NCI-H2196 (cell line): ENCODE measurements around the gene ADORA3.
A peak's percentile ranks its signal among the peaks of the same experiment; 100 is the strongest.

Source experiments
- DNase-seq: peaks from one replicate; lab custom pipeline; 2025; ENCODE audit not compliant: unreplicated experiment; lab: John Stamatoyannopoulos, UW

ADORA3 gene

GRCh38 chr1:111509997-111510375, 6.6 kb upstream of the ADORA3 start:
- no peak for DNase-seq

GRCh38 chr1:111507411-111508201, 4.2 kb upstream of the ADORA3 start:
- no peak for DNase-seq

- DNase-seq = no peak
These were observed 3.1 kb upstream of the ADORA3 start for GRCh38 chr1:111506561-111506960.

DNA sequence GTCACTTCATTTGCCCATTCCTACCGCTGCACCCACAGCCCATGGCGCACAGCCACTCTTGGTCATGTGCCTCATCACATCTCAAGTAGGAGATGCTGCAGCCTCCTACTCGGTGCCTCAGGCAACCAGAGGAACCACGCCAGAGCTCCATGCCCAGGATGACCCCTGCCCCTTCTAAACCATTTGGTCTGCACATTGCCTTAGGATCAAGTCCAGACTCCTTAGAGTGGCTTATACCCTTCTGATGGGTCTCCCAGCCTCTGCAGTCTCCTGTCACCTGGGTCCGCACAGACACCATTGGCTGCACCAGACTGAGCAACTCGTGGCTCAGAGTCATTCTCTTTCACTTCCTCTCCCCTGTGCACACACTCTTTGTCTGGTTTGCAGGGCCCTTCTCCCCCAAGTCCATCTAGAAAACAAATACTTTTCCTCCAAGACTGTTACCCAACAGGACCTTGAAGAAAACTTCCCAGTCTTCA, 2.2 kb upstream of the ADORA3 start:
- no peak for DNase-seq

DNA sequence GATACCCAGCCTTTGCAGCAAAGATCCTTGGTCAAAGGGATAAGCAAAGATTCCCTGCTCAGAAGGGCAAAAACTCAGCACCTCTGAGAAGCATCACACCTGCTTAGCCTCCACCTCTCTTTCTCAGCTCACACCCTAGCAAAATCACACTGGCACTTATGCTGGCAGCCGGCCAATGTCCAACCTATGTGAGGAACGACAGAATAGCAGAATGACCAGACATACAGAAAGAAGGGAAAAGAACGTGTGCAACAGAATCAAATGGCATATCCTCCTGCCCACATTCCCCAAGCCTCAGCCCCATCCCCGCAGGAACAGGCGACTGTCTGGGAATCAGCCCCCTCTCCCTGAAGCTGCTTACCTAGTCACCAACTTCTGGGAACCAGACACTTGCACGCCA, 664 bp upstream of the ADORA3 start:
- DNase-seq = no peak

- no peak for DNase-seq
These were observed 1.8 kb downstream of the ADORA3 start for GRCh38 chr1:111501645-111502044.

DNA sequence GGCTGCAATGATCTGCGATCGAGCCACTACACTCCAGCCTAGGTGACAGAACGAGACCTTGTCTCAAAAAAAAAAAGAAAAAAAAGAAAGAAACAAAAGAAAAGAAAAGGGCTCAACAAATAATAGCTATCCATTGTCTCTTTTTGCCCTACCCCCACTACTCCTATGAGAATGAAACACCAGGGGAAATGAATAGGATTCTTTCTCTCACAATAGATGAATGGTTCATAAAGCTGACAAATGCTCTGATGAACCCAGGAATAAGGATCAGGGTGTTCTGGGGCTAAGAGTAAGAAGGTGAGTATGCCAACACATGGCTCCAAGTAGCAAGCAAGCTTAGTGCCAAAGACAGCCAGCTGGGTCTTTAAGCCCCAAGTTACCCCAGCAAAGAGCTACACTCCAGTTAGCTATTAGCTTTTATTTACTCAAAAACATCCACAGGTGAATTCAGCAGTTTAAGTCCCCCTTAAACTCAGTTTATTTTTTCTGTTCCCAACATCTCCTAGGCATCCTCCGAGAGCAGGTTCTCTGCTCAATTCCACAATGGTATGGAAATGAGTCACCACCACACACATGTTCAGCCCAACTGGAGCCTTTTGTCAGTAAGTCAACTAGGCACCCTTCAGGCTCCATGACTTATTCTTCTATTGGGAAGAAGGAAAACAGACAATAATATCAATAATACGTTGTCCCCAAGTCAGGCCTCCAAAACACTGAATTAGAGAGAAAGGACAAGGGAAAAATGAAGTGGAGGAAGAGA, 4.2 kb downstream of the ADORA3 start:
- DNase-seq = no peak

DNA sequence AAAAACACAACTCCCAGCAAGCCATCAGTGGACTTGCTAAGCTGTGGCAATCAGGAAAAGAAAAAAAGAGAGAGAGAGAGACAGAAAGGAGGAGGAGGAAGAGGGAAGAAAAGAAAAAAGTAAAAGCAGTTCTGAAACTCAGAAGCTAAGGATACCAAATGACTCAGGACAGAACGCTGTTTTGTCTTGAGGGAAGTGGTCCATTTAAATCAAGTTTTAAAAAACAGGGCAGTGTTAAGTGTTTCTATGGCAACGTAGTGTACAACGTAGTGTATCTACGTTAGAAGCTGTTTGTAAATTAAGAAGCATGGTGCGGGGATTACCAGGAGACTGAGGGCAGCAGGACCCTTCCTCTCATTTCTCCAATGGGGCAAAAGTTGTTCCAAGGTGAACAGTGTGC, 5.8 kb downstream of the ADORA3 start:
- no peak for DNase-seq

GRCh38 chr1:111496398-111496797, 7.0 kb downstream of the ADORA3 start:
- DNase-seq = no peak

- DNase-seq = no peak
These were observed 12.4 kb downstream of the ADORA3 start for GRCh38 chr1:111491070-111491469.

- DNase-seq = no peak
These were observed 13.2 kb downstream of the ADORA3 start for GRCh38 chr1:111490220-111490619.

DNA sequence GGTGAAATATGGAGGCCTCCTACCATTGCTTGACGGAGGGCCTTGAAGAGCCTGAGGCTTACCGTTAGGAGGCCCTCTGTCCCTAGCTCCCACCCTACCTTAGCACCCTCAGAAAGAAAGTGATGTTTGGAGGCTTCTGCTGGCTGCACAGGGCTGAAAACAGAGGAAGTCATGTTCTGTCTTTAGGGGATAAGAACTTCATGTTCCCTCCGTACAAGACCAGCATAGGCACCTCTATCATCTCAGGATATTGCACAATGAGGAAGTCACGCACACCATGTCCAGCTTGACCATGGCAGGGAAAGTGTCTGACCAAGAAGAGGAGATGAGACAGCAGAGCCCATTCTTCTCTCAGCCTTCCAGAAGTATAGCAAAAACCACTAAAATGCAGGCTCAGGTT, 13.8 kb downstream of the ADORA3 start:
- DNase-seq = no peak

DNA sequence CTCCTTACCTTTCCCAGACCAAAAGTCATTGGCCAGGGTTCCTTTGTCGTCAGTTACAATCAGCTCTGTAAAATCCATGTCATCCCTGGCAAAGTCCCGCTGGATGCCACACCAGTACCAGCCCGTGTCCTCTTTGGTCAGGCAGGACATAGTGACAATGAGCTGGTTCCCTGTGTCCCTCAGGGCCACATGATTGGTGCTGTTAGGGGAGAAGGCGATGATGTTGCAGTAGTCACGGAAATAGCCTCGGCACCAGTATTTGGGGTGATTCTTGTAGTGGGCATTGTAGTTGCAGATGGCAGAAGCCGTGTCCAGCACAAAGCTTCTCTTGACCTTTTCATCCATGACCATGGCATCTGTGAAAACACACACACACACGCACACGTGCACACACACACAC, 14.8 kb downstream of the ADORA3 start:
- DNase-seq = no peak

- no peak for DNase-seq
These were observed 16.3 kb downstream of the ADORA3 start for GRCh38 chr1:111487133-111487532.

- no peak for DNase-seq
These were observed 17.0 kb downstream of the ADORA3 start for GRCh38 chr1:111486431-111486830.

- DNase-seq = no peak
These were observed 18.9 kb downstream of the ADORA3 start for GRCh38 chr1:111484391-111485026.

DNA sequence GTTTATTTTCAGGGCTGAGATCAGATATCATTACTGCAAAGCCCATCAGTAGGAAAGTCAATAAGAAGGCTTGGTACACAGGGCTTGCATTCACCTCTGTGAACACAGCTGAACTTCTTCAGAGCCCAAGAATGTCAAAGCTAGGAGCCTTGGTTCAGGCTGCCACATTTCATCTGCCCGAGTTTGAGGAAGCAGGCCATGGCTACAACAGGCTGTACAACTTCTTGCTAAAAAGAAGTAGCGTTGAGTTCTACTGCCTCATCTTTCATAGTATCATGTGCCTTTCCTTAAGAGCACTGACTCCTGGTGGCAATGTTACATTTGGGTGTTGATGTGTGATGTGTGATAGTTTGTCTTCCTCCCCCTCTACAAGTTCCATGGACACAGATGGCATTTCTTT, 19.6 kb downstream of the ADORA3 start:
- DNase-seq = no peak

DNA sequence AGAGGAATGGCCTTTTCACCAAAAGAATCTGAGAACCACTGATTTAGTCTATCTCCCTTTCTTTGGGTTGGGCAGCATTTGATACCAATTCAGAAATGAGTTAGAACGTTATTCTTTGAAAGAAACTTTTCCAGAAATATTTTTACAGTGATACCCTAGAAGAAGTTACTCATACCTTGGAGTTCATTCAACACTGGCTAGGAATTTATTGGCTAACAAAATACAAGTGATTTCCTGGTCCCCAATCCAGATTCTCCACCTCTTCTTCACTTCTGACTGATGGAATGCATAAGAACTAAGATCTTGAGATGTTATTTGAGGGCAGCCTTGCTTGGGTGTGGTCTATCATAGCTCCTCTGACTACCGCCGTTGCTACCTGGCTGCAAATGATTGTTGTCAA, 20.3 kb downstream of the ADORA3 start:
- DNase-seq = no peak

GRCh38 chr1:111481387-111482221, 21.8 kb downstream of the ADORA3 start:
- peak; percentile 71 for DNase-seq

DNA sequence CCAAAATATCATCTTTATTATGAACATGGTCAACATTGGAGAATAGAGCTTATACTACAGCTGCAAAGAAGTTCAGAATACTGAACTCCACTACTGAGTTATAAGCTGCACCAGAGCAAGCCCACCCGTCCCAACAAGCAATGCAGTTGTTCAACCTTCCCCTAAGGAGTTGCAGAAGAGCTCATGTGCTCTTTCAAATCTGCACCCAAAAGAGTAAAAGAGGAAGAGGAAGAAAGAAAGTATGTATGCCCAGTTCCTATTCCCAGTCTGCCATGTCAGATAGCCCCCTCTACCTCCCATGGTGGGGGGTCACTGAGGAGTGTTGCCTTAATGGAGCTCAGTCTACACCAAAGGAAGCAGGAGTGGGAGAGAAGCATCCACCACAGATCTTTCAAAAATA, 22.8 kb downstream of the ADORA3 start:
- no peak for DNase-seq

DNA sequence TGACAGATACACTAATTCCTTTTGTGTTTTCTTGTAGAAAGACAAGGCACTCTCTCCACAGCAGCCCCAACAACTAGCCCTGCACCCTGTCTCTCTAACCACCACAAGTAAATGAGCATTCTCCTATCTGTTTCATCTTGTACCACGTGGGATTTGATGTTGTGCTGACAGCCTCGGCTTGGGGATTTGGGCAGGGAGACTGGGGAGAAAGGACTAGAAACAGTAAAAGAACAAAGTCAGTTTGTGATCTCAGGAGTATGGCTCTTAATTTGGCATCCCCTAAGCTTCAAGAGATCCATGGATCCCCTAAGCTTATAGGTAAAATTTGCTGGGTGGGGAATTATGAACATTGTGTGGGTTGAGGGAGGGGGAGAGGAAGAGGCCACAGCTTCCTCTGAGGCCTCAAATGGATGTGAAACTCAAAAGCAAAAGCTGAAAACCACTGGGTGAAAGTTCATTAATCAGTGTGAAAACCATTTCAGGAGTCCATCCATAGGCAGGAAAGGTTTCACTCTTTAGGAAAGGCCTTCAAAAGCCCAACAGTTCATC, 26.6 kb downstream of the ADORA3 start:
- DNase-seq = no peak
